A673 (cell line): ENCODE measurements around the gene TUBA3D.
"Not testable (repeated sequence)": the region's sequence is repeated elsewhere in the genome, so short reads cannot be mapped to it uniquely, and the experiment has no call there.

ENCODE experiments used
- CTCF ChIP-seq: fragments of 300-800, 200-600 bp; sonication (generic); conservative IDR thresholded peaks from 2 replicates; pipeline ENCODE4 v1.5.1; 2017; ENCODE audit warnings: low read depth, mild to moderate bottlenecking, antibody characterized with exemption, low read length, moderate library complexity, mixed read lengths
- EZH2 ChIP-seq: fragments of 200-600 bp; sonication (generic); IDR thresholded peaks from 2 replicates; pipeline ENCODE4 v1.6.1; 2017; ENCODE audit warnings: borderline replicate concordance, low read depth, mild to moderate bottlenecking, mixed read lengths, antibody characterized with exemption, low read length; ENCODE audit not compliant: poor library complexity, severe bottlenecking

GRCh38 chr2:131516621-131517020 lies 40.7 kb downstream of the TUBA3D start:
- TF ChIP-seq CTCF, EZH2: not testable (repeated sequence)
